GM12865 (cell line): ENCODE data around the gene FGFBP3.

ENCODE experiments used
- DNase-seq: peaks from one replicate; pipeline ENCODE4 v3.0.0; 2010; ENCODE audit warnings: low read depth
- H3K4me3 ChIP-seq: 2 replicates; pipeline ENCODE4 v1.5.1; 2011; ENCODE audit warnings: mild to moderate bottlenecking, low read depth, low read length, control low read depth
- TF ChIP-seq, protein P1 (sequence below): IDR thresholded peaks from 2 replicates; pipeline ENCODE4 v1.5.1; 2011; ENCODE audit warnings: low read length, control low read depth, low read depth, inconsistent platforms; ENCODE audit not compliant: insufficient read depth; ENCODE audit errors: missing control alignments

The FGFBP3 gene

DNA sequence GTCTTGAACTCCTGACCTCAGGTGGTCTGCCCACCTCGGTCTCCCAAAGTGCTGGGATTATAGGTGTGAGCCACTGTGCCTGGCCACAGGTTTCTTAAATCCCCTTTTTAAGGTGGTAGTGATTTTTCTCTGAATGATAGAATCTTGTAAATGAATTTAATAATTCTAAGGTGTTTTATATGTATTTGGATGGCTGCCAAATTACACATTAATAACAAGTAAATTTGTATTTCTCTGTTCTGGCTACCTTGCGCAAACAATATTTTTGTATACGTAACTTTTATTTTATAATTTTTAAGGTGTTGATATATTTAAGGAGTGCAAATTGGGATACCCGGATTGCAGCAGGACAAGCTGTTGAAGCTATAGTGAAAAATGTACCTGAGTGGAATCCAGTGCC, 30.4 kb upstream of the FGFBP3 start:
- TF ChIP-seq, protein P1, sequence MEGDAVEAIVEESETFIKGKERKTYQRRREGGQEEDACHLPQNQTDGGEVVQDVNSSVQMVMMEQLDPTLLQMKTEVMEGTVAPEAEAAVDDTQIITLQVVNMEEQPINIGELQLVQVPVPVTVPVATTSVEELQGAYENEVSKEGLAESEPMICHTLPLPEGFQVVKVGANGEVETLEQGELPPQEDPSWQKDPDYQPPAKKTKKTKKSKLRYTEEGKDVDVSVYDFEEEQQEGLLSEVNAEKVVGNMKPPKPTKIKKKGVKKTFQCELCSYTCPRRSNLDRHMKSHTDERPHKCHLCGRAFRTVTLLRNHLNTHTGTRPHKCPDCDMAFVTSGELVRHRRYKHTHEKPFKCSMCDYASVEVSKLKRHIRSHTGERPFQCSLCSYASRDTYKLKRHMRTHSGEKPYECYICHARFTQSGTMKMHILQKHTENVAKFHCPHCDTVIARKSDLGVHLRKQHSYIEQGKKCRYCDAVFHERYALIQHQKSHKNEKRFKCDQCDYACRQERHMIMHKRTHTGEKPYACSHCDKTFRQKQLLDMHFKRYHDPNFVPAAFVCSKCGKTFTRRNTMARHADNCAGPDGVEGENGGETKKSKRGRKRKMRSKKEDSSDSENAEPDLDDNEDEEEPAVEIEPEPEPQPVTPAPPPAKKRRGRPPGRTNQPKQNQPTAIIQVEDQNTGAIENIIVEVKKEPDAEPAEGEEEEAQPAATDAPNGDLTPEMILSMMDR = no peak
- H3K4me3 ChIP-seq = no peak overlapping the region
- DNase-seq = no peak

DNA sequence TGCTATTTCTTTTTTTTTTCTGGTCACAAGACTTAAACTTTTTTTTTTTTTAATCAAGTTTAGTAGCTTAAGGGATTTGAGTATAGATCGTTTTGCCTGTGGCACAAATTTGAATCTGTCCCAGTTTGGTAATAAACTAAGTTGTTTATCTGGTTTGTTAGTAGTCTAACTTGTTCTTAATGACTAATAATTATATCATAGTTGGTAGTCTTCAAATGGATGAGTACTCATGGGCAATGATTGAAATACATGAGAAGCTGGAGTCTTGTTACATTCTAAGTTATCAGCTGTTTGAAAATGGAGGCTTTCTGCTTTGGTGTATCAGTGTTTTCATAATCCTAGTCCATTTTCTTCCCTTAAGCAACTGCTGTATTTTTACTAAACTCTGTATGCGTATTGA, 26.6 kb upstream of the FGFBP3 start:
- no peak overlapping the region for H3K4me3 ChIP-seq
- TF ChIP-seq, protein P1 = no peak
- DNase-seq = no peak

DNA sequence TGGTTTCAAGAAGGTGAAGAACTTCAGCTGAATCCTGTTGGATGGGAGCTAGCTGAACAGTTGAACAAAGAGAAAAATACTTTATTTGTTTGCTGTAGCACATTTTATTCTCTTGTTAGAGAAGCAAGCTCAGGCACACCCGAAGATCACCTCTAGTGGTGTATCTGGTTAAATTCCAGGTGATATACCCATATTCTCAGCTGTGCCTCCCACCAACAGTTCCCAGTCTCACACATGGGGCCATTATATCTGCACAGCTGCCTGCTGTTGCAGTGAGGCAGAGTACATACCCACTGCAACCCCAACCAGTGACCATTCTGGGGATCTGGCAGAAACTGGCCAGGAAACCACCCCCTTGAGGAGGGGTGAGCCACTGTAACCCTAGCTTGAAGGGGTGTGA, 23.5 kb upstream of the FGFBP3 start:
- no peak overlapping the region for H3K4me3 ChIP-seq
- TF ChIP-seq, protein P1 = no peak
- no peak for DNase-seq

DNA sequence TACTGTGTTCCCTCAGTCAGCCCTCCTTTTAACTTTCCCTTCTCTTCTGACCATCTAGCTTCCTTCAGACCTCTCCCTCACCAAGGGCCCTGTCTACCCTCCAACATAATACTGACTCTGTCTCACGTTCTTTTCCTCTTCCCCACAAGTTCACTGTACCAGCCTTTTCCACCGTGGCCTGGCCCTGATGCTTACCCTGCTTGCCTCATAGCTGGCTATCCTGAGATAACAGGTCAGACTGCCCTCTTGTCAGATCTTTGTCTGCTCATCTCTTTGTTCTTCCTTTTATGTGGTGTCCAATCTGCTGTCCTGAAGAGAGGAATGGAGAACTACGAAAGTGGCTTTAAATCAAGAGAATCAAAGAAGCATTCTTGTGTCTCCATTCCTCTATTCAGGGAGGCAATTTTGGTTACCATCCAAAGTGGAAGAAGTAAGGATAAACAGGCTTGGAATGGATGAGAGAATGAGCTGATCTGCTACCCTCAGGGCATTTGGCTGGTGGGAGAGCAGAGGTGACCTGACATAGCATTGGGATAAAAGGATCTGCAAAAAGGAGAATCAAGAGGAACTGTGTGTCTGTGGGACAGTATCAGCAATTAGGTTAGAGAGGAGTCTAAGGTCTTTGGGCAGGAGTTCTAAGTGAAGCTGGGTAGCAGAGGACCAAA, 22.4 kb upstream of the FGFBP3 start:
- DNase-seq = no peak
- TF ChIP-seq, protein P1 = no peak
- H3K4me3 ChIP-seq = no peak overlapping the region

DNA sequence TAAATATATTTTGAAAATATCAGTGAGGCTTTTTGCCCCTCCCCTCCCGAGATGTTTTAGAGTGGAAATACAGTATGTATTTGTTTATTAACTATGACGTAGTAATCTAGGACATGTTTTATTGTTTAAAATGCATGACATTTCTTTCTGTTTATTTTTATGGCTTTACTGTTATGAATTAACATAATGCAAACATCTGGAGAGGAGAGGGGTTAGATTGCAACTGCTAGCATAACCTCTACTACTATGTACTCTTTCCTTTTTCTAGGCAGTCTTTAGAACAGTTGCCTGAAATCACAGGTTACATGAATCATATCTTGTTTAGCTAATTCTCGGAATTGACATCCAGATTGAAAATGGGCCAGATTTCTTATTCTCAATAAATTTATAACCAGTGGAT, 21.7 kb upstream of the FGFBP3 start:
- DNase-seq = no peak
- TF ChIP-seq, protein P1 = no peak
- H3K4me3 ChIP-seq = no peak overlapping the region

DNA sequence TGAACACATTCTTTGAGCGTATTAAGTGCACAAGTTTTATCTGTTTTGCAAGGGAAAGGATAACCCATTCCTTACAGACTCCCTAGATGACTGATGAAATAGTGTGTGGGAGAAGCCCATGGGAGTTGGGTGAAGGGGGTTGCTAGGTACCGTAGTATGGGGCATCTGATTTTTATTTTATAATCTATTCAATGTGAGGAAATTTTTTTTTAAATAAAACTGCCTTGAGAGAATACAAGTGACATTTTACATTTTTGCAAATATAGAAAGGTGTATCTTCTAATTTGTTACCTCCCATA, 15.7 kb upstream of the FGFBP3 start:
- TF ChIP-seq, protein P1 = no peak
- no peak for DNase-seq

DNA sequence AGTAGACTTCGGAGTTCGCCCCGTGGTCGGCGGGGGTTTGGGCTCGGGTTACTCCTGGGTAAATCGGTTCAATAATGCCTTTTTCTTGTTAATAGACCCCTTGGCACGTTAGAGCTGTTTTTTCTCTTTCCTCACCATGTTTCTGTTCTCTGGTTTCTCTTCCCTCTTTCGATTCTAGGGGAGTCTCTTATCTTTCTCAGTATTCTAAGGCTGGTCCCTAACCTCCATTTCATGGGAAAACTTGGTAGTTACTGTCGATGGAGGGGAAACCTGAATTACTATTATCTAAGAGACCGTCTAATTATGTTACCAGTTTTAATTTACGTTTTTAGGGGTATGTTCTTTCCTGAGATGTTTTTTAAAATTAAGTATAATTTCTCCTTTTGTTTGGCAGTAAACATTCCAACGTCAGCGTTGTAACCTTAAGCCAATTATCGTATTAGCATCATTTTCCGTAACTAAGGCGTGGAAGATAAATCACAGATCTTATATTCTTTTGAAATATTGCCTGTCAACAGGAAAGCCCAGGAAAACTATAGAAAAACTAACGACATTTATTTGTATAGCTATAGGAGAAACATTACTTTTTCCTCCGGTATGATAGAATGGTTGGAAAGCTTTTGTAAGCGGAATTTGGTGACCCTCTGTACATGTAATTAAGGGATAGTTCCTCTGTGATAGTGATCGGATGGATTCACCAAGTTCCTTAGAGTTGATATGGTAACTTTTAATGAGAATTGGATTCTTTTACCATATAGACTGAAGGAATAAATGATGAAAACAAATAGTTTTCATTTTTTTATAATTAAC, 15.1 kb upstream of the FGFBP3 start:
- H3K4me3 ChIP-seq = peak overlapping the region; percentile 79
- TF ChIP-seq, protein P1 = no peak
- no peak for DNase-seq

More for the DNA sequence above, 15.7 kb upstream of the FGFBP3 start:
- peak overlapping the region; percentile 79 for H3K4me3 ChIP-seq
